HG02981 (cell line): ENCODE data around the gene MEIKIN.

Experiments
- ATAC-seq: cut with Tn5 transposase; IDR thresholded peaks from one replicate; pipeline ENCODE4 v1.9.1; 2021; ENCODE audit warnings: mild to moderate bottlenecking, moderate library complexity; ENCODE audit not compliant: unreplicated experiment

The MEIKIN gene, protein sequence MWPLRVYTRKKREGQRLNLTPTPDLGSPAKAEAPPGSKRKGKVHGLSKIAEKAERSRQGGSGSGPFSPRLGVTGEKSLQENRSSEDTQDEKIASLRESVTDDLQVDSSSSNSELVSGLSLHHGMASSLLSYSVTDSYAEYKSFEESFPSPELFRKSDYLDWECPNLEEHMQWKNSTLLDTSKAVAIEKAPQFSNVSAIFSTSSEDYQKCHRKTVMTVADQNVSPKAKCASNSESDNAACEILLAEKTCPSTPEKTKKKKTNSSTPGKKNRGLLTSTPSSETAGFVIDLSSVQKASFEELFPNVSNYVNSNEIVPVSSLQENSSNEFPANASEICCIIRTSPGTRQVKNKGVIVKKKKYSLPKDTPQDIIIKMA

DNA sequence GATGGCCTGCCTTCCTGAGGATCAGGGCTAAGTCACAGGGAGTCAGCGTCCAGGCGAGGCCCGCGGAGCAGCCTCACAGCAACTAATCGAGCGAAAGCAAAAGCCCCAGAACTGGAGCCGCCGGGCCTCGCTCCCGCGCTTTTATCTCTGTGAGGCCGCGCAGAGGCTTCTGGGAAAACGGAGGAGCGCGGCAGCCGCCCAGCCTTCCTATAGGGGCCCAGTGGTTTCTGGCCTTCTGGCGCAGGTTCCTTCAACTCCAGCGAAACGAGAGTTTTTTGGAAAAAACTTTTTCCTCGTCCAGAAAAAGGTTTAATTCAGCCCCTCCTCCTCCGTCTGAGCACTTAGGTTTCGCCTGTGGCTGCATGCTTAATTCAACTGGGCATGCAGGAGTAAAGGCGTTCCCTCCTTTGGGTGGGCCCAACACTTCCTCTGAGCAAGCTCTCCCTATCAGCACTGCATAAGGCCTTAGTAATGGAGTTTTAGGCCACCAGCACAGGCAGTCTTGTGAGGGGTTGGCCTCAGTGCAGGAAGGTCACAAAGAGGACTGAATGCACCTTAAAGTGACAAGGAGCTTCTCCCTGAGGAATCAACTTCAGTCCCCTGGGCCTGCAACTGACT, at the start of gene MEIKIN:
TSS of gene MEIKIN (minus strand) at position 113 of the 618 bp plus-strand sequence. CDS start 158 bp downstream, outside the sequence.
- no peak for ATAC-seq

DNA sequence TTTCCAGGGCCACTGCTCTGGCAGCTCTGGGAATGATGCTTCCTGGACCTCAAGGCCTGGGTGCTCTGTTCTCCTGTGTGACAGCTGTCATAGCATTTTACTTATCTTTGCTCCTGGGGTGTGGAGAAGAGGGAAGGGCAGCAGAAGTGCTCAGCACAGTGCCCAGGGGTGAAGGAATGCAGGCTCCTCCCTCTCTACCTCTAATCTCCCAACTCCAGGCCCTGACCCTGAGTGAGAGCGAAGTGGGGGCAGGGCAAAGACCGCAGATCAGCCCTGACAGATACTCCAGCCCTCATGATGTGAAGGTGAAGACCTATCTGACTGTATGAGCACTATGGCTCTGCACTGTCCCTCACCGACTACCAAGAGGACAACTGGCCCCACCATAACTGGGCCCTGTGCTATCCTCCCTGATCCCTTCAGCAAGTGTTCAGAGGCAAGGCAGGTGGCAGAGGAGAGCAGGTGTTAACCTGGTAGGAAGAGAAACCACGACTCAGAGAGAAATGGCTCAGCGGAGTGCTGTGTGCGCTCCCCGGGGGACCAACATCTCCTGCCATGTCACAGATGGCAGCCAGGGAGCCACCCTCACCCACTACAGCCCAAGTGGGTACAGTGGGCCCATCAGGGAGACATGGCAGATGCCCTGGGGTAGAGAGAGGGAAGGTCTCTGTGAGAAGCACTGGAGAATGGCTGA, 49.2 kb upstream of the MEIKIN start:
- ATAC-seq, result no peak

DNA sequence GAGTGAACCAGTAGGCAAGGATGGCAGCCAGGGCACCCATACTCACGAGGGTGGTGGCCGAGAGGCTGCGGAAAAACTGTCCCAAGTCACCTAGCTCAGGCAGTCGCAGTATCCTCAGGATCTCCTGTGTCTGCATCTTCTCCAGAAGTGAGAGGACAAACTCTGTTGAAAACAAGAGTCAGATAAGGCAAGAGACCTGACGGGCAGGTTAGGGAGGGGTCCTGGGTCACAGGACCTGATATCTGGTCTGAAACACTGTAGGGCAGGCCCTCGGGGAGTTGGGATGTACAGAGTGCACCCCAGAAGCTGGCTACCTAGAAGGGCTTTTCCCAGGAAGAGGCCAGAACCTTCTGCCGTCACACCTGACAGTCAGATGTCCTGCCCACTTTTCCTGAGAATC, 48.6 kb upstream of the MEIKIN start:
- ATAC-seq, result no peak

DNA sequence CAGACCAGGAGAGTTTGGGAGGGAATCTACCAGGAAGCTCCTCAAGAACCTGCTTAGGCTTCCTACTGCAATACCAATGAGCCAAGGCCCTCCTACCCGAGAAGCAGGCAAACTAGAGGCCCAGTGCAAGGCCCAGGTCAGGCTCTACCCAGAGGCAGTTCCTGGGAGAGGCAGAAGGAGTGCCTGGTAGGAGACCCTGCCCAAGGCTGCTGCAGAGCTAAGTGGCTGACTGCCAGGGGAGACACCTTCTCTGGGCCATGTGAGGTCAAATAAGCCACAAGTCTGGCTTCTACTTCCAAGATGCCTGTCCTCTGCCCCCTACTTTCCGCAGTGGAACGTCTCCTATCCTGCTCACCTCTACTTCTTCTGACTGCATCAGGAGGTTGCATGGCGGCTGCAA, 48.2 kb upstream of the MEIKIN start:
- no peak for ATAC-seq

DNA sequence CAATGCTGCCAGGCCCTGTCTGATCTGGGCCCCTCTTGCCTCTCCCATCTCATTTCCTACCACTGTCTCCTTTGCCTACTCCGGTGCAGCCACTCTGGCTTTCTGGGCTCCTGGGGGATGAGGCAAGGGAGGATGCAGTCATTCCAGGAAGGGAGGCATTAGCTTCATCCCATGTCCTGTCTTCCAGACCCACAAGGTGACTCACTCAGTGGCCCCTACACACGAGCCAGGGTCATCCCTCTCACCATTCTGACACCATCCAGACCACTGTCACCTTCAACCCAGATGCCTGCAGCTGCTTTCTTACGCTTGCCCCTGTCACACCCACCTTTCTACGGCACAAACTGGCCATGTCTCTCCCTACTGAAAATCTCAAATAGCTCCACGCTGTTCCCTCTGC, 46.9 kb upstream of the MEIKIN start:
- ATAC-seq, result no peak

DNA sequence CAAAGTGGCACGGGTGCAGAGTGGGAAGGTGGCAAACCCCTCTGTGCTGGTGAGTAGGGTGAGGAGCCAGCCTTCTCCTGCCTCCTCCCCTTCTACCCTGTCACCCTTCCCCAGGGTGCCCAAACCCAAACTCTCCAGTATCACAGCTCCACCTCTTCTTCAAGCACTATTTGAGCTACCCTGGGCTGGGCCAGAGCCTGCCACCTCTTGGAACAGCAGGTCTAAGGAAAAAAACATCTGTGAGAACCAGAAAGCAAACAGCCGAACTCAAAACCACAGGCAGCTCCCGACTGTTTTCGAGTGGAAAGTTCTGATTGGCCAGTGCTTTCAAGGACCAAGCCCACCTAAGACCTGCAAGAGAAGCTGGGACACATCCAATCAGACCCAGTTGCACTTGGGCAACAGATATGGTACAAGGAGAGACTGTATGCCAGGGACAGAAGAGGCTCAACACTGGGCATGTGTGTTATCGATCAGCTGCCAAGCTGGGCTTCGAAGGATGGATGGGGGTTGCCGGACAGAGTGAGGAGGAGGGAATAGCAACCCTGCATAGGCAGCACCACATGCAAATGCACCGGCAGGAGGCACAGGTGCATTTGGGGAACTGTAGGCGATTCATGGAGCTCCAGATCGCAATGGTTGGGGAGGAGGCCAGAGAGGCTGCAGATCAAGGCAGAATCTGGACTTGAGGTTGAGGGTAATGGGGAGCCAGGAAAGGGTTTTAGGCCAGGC, 46.3 kb upstream of the MEIKIN start:
- ATAC-seq, result no peak

DNA sequence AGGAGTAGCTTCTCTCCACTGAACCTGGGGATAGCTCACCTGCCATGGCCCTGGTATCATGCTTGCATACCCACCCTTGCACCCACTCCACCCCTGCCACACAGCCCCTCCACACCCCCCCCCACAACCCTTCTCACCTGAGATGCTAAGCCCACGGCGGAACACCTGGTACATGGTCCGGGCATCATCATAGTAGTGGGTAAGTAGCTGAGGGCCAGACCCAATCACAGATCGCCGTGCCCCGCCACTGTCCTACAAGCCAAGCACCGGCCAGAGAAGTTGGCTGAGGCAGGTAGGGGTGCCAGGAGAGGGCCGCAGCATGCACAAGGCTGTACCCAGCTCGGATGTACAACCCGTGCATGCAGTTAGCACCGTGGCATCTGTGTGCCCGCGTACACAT, 45.3 kb upstream of the MEIKIN start:
- ATAC-seq, result no peak

DNA sequence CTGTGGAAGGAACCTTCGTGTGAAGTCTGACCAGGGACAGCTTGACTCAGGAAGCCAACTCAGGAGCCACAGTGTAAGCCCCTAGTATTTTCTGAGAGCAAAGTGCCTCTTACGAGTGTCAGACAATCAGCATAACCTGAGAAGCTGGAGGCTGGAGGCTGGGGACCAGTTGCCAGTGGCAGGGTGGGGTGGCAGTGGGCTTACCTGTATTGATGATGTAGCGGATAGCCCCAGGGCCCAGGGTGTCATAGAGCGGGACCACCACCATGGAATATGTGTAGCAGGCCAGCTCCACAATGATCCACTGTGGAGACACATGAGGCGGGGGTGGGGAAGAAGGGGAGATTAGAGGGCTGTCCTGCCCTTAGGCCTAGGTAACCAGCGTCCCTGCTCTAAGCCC, 43.1 kb upstream of the MEIKIN start:
- ATAC-seq, result no peak

DNA sequence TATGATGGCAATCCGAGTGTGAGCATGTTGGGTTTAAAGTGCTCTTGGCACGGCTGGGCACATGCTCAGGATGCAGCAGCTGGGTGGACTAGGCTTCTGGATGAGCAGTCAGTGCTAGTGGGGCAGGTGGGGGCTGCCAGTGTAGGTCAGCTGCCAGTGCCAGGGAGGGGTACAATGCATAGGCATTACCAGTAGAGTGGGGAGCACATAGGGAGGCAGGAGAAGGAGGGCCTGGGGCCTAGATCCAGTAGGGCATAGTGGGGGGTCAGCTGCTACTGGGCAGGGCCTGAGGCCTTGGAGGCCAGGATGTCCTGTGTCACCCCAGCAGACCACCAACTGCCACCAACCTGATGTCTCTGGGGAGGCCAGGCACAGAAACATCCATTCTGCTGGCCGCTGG, 41.8 kb upstream of the MEIKIN start:
- no peak for ATAC-seq

DNA sequence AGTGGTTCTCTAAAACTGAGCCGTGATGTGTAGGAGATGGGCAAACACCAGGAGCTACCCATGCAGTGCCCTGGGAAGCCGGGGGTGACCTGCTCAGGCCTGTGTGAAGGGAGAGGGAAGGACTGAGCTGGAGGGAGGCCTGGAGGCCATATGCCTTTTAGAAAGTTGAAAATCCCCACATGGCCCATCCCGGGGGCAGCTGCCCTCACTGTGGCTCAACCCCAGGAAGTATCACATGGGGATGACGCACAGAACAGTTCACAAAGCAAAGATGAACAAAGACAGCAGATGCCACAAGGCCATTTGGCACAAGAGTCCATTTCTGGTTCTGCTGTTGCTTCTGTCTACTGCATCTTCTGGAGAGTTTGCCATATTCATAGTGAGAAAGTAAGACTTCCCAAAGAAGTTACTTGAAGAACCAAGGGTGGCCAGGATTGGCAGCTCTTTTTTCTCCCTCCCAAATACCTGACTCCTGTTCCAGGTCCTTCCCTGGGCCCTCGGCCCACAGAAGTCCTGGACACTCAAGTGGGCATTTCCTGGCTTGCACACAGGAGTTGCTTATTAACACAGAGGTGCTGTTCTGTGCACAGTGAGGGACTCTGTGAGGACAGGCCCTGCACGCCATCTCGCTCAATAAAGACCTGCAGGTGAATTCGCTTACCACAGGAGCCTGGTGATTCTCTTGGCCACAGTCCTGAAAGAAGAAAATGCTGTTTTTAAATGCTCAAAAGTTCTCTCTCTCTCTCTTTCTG, 40.9 kb upstream of the MEIKIN start:
- no peak for ATAC-seq

DNA sequence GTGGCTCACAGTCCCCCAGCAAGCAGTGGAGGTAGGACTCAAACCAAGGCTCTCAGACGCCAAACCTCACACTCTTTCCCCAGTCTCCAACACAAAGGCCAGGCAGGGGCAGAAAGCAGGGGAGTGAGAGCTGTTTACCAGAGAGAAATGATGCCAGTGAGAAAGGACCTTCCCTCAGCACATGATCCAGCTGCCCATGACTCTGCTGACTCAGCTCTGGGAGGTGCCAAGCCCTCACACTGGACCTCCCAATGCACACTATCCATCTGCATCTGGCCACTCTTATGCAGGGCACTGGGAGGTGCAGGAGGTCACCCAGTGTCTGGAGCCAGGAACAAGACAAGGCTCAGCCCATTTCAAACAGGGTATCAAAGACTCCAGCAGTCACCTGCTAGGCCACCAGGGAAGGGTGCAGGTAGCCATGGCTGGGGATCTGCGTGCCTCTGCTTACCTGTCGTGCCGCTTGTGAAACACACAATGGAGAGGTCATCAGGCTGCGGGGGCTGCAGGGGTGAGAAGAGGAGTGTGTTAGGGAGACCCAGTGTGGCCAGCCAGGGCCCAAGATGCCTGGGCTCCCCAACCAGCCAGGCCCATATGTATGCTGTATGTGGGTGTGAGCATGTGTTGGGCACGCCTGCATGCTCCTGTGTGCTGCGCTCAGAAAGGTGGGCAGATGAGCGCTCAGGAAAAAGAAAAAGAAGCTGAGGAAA, 39.6 kb upstream of the MEIKIN start:
- ATAC-seq, result no peak

DNA sequence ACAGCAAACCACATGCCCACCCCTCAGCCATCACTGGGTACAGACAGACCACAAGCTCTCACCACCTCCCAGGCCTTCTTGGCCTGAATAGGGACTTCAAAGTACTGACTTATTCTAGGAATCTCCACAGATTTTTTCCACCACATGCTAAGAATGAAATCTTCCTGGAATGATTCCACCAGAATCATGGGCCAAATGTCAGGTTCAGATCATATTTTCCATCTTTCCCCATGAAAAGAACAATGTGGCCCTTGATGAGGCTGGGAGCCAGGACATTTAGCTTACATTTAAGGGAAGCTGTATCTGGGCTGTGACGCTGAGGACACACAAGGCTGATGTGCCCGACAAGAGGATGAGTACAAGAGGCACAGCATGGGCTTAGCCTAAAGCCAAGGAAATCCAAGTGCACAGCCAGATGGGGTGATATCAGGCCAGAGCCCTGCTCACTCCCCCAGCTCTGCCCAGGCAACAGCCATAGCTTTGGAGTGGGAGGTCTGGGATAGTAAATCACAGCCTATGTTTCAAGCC, 37.8 kb upstream of the MEIKIN start:
- ATAC-seq, result no peak

DNA sequence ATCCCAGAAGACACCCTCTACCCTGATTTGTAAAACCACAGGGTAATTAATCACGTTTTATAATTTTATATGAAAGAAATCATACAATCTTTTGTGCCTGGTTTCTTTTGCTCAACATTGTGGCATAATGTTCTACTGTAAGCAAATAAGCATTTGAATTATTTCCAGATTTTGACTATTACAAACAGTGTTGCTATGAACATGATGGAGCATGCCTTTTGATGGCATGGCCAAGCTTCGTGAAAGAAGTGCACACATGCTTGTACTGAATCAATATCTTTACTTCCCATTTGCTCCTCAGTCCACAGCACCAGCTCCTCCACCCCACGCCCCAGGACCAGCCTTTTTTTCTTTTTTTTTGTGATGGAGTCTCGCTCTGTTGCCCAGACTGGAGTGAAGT, 36.1 kb upstream of the MEIKIN start:
- ATAC-seq, result no peak

DNA sequence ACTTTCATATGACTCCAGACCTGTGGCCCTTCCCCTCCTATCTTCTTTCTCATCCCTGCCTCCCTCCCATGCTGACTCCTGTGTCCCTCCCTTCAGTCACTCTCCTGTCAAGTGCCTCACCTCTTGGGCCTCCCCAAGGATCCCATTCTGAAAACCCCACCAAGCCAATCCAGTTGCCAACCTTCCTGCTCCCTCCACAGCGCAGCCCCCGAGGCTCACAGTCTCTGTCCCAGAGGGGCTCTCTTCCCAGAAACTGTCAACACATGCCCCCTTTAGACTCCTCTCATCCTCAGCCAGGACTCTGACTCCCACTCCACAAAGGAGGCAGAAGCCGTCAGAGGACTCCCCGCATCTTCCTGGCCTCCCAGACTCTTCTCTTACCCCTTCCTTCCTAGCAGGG, 35.2 kb upstream of the MEIKIN start:
- ATAC-seq, result no peak

DNA sequence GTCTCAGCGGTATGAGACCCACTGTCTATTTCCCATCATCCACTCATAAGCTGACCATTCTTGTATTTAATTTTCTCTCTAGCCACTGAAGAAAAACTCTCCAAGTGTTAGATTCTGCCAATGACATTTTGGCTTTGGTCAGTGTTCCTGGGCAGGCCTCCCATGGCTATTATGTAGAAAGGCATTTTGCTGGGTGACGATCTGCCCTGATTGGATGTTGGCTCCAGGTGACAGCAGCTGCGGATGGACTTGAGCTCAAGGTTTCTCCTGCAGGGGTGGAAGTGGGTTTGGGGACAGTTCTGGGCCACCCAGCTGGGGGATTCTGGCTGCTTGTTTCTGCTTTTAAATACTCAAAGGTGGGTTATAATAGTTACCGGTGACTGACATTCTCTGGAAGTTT, 34.4 kb upstream of the MEIKIN start:
- no peak for ATAC-seq

DNA sequence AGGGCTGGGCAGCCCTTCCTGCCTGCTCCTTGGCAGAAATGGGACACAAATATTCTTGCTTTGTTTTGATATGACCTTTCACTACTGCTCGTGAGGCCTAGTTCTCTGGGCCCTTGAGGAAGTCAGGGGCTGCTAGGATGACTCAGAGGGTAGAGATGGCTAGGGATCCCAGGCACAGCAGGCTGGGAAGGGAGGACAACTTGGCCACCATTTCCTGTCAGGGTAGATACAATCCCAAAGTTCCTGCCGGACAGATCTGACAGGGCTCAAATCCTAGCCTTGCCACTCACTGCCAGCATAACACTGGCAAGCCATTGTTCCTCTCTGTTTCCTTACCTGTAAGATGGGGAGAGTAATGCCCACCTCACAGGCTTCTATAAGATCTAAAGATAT, 31.7 kb upstream of the MEIKIN start:
- ATAC-seq, result no peak

DNA sequence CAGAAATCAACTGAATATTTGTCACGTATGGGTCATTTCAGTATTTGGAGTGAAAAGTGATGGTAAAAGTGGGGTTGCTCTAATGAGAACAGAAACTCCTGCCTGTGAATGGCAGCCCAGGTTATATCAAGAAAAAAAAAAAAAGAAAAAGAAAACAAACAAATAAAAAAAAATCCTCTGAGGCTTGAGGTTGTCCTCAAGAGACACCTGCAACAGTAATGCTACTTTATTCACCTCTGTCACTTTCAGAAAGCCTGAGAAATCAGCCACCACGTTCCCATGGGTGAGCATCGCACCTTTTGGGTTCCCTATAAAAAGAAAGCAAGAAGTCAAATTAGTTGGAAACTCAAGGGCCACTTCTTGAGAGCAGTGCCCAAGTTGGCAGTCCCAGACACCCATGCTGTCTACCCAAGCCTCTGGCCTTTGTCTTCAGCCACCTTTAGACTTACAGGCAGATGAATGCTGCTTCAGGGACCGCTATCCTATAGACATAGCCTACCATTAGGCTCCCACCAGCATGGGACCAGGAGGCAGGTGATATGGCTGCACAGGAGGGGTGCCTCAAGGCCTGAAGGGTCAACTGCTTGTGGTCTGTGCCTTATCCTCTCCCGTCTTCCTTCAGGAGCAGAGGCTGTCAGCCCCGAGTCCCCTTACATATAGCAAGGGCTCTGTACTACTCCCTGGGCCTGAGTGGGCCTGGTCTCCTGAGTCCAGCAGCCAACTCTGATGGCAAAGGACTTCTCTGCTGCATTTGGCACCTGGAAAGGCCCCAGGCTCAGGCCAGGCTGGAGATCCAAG, 31.1 kb upstream of the MEIKIN start:
- ATAC-seq, result no peak

DNA sequence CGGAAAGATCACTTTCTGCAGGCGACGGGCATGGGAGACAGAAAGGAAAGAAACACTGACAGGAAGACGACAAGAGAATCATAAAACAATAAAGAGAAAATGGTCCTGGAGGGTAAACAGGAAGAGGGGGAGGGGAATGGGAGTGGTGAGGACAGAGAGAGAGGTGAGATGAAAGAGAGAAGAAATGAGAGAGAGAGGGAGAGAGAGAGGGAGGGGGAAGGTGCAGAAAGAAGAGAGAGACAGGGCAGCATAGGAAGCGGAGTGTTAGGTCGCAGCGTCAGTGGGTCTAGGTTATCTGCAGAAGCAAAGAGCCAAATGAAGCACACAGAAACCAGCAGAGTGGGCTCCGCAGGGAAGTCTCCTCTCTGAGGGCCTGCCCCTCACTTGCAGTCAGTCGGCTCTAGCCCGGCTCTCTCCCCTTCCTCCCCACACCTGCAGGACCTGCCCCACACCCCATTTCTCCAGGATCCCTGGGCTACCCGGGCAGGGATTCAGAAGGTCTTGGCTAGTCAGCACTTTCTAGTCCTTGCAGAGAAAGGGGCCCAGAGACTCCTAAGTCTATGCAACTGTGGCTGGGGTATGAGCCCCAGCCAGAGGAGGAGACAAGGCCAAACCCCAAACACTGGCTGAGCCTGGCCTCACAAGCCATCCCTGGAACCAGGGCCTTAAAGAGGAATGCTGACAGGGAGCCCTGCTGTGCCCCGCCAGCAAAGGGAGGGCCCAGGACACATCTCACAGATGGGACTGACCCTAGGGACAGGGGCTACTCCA, 29.7 kb upstream of the MEIKIN start:
- ATAC-seq, result no peak
